ENCODE measurements around the gene SLC30A2. TPM values are rescaled to one million over a fixed set of nuclear protein-coding genes. Genes with fewer than 3 reads are reported as not detected.

SLC30A2 gene
- total RNA-seq, 1 donor from 2014 or later: not detected

- DNase-seq: no peak
These were observed 24.8 kb downstream of the SLC30A2 start for GRCh38 chr1:26020941-26021646.

GRCh38 chr1:26020330-26020768 is 25.6 kb downstream of the SLC30A2 start:
- no peak for DNase-seq

GRCh38 chr1:26019641-26020315 is 26.1 kb downstream of the SLC30A2 start:
- no peak for DNase-seq

GRCh38 chr1:26017606-26018005 is 28.3 kb downstream of the SLC30A2 start:
- DNase-seq: no peak

GRCh38 chr1:26016953-26017545 is 28.9 kb downstream of the SLC30A2 start:
- DNase-seq: no peak

- DNase-seq: no peak
These were observed 29.5 kb downstream of the SLC30A2 start for GRCh38 chr1:26016258-26016952.

- no peak for DNase-seq
These were observed 30.6 kb downstream of the SLC30A2 start for GRCh38 chr1:26015358-26015757.

- DNase-seq: no peak
These were observed 31.7 kb downstream of the SLC30A2 start for GRCh38 chr1:26014179-26014578.

- no peak for DNase-seq
These were observed 33.1 kb downstream of the SLC30A2 start for GRCh38 chr1:26012864-26013263.

- no peak for DNase-seq
These were observed 35.1 kb downstream of the SLC30A2 start for GRCh38 chr1:26010825-26011224.

GRCh38 chr1:26009796-26010447 is 36.0 kb downstream of the SLC30A2 start:
- peak; percentile 36 for DNase-seq

- DNase-seq: no peak
These were observed 39.2 kb downstream of the SLC30A2 start for GRCh38 chr1:26006710-26007109.

- no peak for DNase-seq
These were observed 40.3 kb downstream of the SLC30A2 start for GRCh38 chr1:26005434-26006105.

- DNase-seq: no peak
These were observed 42.2 kb downstream of the SLC30A2 start for GRCh38 chr1:26003756-26004155.

- no peak for DNase-seq
These were observed 42.7 kb downstream of the SLC30A2 start for GRCh38 chr1:26003262-26003661.

GRCh38 chr1:25999041-25999800 is 46.7 kb downstream of the SLC30A2 start:
- DNase-seq: no peak

GRCh38 chr1:25997828-25998761 is 47.8 kb downstream of the SLC30A2 start, which contains the start of gene PAFAH2:
Gene PAFAH2, minus strand, starts transcription at chr1:25998063. Its CDS starts 7,247 bp downstream, at chr1:25990816.
- DNase-seq: peak; percentile 100

GRCh38 chr1:25996966-25997827 is 48.7 kb downstream of the SLC30A2 start:
- peak; percentile 58 for DNase-seq

Data from dermis blood vessel endothelial cell (primary cell).